Breast epithelium (tissue), 3 donors: ENCODE results near the gene NSMCE3.

ENCODE experiments used
- CTCF ChIP-seq, 3 donors: fragments of 450-650 bp; IDR thresholded peaks; one replicate each; pipeline ENCODE4 v1.5.1; 2016 to 2017; ENCODE audit warnings: antibody characterized with exemption in 3 of 3, mild to moderate bottlenecking in 3 of 3, moderate library complexity in 3 of 3
- POLR2A ChIP-seq: fragments of 450-650 bp; IDR thresholded peaks from one replicate; pipeline ENCODE4 v1.6.1; 2016; ENCODE audit warnings: antibody characterized with exemption, mild to moderate bottlenecking, moderate library complexity

- TF ChIP-seq POLR2A (no peak), CTCF (IDR thresholded peaks at IDR 0.05) (no peak)
Observed at GRCh38 chr15:29283381-29283780, 13.8 kb upstream of the NSMCE3 start.
